Hepatocyte (in vitro differentiated cells): ENCODE data around the gene NOMO2.
"Not testable (repeated sequence)": the region's sequence is repeated elsewhere in the genome, so short reads cannot be mapped to it uniquely, and the experiment has no call there.

ENCODE experiments used
- EZH2 ChIP-seq: fragments of 200-600 bp; sonication (generic); IDR thresholded peaks from 2 replicates; pipeline ENCODE4 v1.6.1; 2016; ENCODE audit warnings: antibody characterized with exemption, mild to moderate bottlenecking, borderline replicate concordance
- EZH2phosphoT487 ChIP-seq: fragments of 200-600 bp; sonication (generic); IDR thresholded peaks from one replicate; pipeline ENCODE4 v1.6.1; 2018; ENCODE audit warnings: antibody characterized with exemption, mild to moderate bottlenecking, low read depth, moderate library complexity; ENCODE audit not compliant: unreplicated experiment, severe bottlenecking
- TF ChIP-seq, protein P1 (sequence below): fragments of 200-600 bp; sonication (generic); IDR thresholded peaks from 2 replicates; pipeline ENCODE4 v1.5.1; 2016; ENCODE audit warnings: antibody characterized with exemption, mild to moderate bottlenecking; ENCODE audit not compliant: poor library complexity

DNA sequence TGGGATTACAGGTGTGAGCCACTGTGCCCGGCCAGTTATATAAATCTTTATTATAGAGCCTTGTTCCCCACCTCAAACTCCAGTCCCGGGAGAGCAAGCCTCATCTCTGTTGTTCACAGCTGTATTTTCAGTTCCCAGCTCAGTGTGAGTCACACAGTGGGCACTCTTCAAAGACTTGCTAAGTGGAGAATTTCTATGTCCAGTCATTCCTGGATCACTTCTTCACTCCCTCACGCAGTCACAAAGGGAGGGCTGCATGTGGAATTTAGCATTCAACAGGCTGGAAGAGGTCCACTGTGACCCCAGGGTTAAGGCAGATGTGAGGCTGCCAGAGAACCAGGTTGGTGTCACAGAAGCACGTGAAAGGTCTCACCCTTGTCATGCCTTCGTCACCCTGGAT lies 33.0 kb upstream of the NOMO2 start:
- TF ChIP-seq, protein P1, sequence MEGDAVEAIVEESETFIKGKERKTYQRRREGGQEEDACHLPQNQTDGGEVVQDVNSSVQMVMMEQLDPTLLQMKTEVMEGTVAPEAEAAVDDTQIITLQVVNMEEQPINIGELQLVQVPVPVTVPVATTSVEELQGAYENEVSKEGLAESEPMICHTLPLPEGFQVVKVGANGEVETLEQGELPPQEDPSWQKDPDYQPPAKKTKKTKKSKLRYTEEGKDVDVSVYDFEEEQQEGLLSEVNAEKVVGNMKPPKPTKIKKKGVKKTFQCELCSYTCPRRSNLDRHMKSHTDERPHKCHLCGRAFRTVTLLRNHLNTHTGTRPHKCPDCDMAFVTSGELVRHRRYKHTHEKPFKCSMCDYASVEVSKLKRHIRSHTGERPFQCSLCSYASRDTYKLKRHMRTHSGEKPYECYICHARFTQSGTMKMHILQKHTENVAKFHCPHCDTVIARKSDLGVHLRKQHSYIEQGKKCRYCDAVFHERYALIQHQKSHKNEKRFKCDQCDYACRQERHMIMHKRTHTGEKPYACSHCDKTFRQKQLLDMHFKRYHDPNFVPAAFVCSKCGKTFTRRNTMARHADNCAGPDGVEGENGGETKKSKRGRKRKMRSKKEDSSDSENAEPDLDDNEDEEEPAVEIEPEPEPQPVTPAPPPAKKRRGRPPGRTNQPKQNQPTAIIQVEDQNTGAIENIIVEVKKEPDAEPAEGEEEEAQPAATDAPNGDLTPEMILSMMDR = not testable (repeated sequence)
- TF ChIP-seq EZH2phosphoT487, EZH2: not testable (repeated sequence)
